Measurements from ENCODE around the gene INPP5J. TPM values are rescaled to one million over a fixed set of nuclear protein-coding genes. Genes with fewer than 3 reads are reported as not detected.

The INPP5J gene
- total and polyA plus RNA-seq, 12 donors: 0.48 to 8.1 (median 2.3) TPM

DNA sequence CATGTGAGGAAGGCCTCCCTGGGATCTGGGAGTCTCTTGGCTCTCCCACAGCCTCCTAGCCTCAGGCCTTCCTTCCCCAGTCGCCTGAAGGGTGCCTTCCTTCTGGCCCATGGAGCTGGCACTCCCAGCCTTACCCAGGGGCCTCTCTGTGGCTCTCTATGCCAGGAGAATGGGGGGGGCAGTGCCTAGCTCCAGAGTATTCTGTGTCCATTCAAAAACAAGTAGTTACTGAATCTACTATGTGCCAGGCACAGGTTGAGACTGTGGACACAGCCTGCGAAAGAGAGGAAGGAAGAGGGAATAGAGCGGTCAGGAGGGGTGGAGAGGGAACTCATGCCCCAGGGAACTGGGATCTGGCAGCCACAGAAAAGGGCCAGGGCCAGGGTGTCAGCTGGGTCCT is 20.3 kb downstream of the INPP5J start:
- H3K4me3 ChIP-seq: no peak overlapping the region
- H3K27me3 ChIP-seq: no peaks in the 10 kb centered on the region
- intact Hi-C loops (cut with DNase I): loop anchor here in 1 of 2 donors (10.0 kb wide), 1 partner anchor 198 kb away; no protein-coding TSS in a partner anchor
- no peak for TF ChIP-seq POLR2A (IDR thresholded peaks at IDR 0.05)
- TF ChIP-seq, protein P1, sequence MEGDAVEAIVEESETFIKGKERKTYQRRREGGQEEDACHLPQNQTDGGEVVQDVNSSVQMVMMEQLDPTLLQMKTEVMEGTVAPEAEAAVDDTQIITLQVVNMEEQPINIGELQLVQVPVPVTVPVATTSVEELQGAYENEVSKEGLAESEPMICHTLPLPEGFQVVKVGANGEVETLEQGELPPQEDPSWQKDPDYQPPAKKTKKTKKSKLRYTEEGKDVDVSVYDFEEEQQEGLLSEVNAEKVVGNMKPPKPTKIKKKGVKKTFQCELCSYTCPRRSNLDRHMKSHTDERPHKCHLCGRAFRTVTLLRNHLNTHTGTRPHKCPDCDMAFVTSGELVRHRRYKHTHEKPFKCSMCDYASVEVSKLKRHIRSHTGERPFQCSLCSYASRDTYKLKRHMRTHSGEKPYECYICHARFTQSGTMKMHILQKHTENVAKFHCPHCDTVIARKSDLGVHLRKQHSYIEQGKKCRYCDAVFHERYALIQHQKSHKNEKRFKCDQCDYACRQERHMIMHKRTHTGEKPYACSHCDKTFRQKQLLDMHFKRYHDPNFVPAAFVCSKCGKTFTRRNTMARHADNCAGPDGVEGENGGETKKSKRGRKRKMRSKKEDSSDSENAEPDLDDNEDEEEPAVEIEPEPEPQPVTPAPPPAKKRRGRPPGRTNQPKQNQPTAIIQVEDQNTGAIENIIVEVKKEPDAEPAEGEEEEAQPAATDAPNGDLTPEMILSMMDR (IDR thresholded peaks at IDR 0.05): no peak
- no peaks in the 10 kb centered on the region for H3K36me3 ChIP-seq (replicated peaks in 1 of 2)
- no peaks in the 10 kb centered on the region for H3K4me1 ChIP-seq (replicated peaks in 1 of 2)
- no peaks in the 10 kb centered on the region for H3K9me3 ChIP-seq (replicated peaks in 1 of 3)
- H3K27ac ChIP-seq: no peak overlapping the region
- WGBS, 4 donors: 60 to 75% (median 69%) methylated on average over 3 of the region's 3 CpGs
- no peak for DNase-seq

DNA sequence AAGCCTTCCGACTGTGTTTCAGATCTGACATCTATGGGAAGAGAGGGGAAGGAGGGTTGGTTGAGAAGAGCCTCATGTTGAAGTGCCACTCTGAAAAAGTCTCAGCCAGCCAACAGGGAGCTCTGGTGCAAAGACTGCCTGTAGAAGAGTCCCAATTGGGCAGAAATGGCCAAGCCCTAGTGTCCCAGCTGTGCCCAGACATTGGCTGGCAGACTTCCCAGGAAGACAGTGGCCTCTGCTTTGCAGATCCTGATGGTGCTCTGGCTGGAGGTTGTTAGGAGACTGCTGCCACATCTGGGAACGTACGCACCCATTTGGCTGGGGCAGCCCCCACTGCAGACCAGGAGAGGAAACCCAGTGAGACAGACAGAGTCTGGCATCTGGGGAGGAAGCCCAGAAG is 20.8 kb downstream of the INPP5J start:
- peak in 3 of 7 donors; percentile 49 to 77 (median 68) for DNase-seq

DNA sequence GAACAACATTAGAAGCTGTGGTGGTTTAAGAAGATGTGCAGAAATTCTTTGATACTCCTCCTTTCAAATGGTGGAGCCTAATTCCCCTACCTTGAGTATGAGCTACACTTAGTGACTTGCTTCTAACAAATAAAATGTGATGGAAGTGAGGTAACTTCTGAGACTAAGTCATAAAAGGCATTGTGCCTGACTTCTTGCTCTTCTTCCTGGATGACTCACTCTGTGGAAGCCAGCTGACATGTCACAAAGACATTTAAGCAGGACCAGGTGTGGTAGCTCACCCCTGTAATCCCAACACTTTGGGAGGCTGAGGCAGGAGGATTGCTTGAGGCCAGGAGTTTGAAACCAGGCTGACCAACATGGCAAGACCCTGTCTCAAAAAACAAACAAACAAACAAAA is 21.5 kb downstream of the INPP5J start:
- Histone ChIP-seq H3K4me1 (replicated peaks in 1 of 2) (peaks cover 0 to 4% of the 10 kb centered on the region in 2 donors), H3K9me3 (replicated peaks in 1 of 3) (no peaks in the 10 kb centered on the region), H3K27ac (no peak overlapping the region), H3K36me3 (replicated peaks in 1 of 2) (no peaks in the 10 kb centered on the region), H3K27me3 (no peaks in the 10 kb centered on the region), H3K4me3 (no peak overlapping the region)
- TF ChIP-seq, protein P1 (IDR thresholded peaks at IDR 0.05): no peak
- TF ChIP-seq POLR2A (IDR thresholded peaks at IDR 0.05): no peak
- intact Hi-C loops (cut with DNase I): loop anchor here in 1 of 2 donors (10.0 kb wide), 1 partner anchor 199 kb away; no protein-coding TSS in a partner anchor
- DNase-seq: no peak

More for the DNA sequence above, 20.8 kb downstream of the INPP5J start:
- H3K27me3 ChIP-seq: no peaks in the 10 kb centered on the region
- intact Hi-C loops (cut with DNase I): loop anchor here in 1 of 2 donors (10.0 kb wide), 1 partner anchor 199 kb away; no protein-coding TSS in a partner anchor
- H3K4me1 ChIP-seq (replicated peaks in 1 of 2): no peaks in the 10 kb centered on the region
- H3K36me3 ChIP-seq (replicated peaks in 1 of 2): no peaks in the 10 kb centered on the region
- no peak overlapping the region for H3K4me3 ChIP-seq
- H3K27ac ChIP-seq: no peak overlapping the region
- no peak for TF ChIP-seq POLR2A (IDR thresholded peaks at IDR 0.05)
- TF ChIP-seq, protein P1 (IDR thresholded peaks at IDR 0.05): no peak
- no peaks in the 10 kb centered on the region for H3K9me3 ChIP-seq (replicated peaks in 1 of 3)
- 65 to 85% (median 80%) methylated on average over 3 of the region's 3 CpGs for WGBS, 4 donors

DNA sequence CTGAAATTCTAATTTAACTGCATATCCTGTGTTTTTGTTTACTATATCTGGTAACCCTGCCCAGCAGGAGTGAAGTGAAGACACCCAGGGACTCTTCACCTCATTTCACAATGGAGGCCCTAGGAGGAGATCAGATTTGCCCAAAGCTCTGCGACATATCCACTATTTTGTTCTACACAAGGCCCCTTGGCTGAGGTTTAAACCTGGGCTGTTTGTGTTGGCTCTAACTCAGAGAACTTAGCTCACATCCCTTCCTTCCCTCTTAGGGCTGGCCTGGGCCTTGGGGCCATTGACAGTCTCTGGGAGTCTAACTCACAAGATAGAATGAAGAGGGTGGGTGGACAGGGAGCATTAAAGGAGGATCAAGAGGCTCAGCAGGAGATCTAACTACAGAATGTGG is 25.7 kb downstream of the INPP5J start:
- Histone ChIP-seq H3K4me3 (no peak overlapping the region), H3K4me1 (replicated peaks in 1 of 2) (peaks cover 0 to 9% of the 10 kb centered on the region in 2 donors), H3K36me3 (replicated peaks in 1 of 2) (no peaks in the 10 kb centered on the region), H3K9me3 (replicated peaks in 1 of 3) (no peaks in the 10 kb centered on the region), H3K27me3 (no peaks in the 10 kb centered on the region), H3K27ac (peak overlapping the region in 2 of 5 donors; percentile 43 to 60)
- WGBS, 4 donors: 71 to 100% (median 80%) methylated on average over 1 of the region's 1 CpG
- intact Hi-C loops (cut with DNase I): loop anchor here (5.0 to 10.0 kb wide), 5 partner anchors 41 to 206 kb away; partner anchors contain the start of gene SELENOM (in 1 of the 2)
- no peak for DNase-seq
- TF ChIP-seq, protein P1 (IDR thresholded peaks at IDR 0.05): no peak
